Endothelial cell of umbilical vein (primary cell): ENCODE data around the gene MARVELD1. TPM values are rescaled to one million over a fixed set of nuclear protein-coding genes. Genes with fewer than 3 reads are reported as not detected.
A peak's percentile ranks its signal among the peaks of the same experiment; 100 is the strongest.

Experiments used
- BruUV-seq: library from RNA; stranded (reverse); fragments of 400-500 nt; replicated peaks from 2 replicates; lab custom pipeline; 2021; lab: Mats Ljungman, UMichigan
- CTCF ChIA-PET: fragments of 300-600, 350-600 bp; sonication (Branson Sonifier 250); formaldehyde crosslinking; loops from one replicate; lab custom pipeline; 2021; ENCODE audit warnings: antibody characterized with exemption, inconsistent platforms; lab: Charles Lee
- POLR2A ChIA-PET: fragments of 300-600, 350-600 bp; sonication (Branson Sonifier 250); formaldehyde crosslinking; loops from one replicate; lab custom pipeline; 2021; ENCODE audit warnings: antibody characterized with exemption, inconsistent platforms; lab: Charles Lee
- DNase-seq: peaks from one replicate; pipeline ENCODE4 v3.0.0-alpha.2; 2011; ENCODE audit warnings: low read depth, low spot score
- FAIRE-seq: peaks from 2 replicates; lab custom pipeline; 2011; peaks lifted over from hg19 to GRCh38; lab: Jason Lieb, UNC
- H2AFZ ChIP-seq: 2 replicates; pipeline ENCODE4 v1.6.0; 2012; ENCODE audit warnings: low read depth, low read length, control low read depth, inconsistent platforms
- H3K27ac ChIP-seq: 2 replicates; pipeline ENCODE4 v1.5.1; 2011; ENCODE audit warnings: low read depth, mild to moderate bottlenecking, control low read depth, low read length, moderate library complexity; ENCODE audit not compliant: insufficient read depth
- H3K27me3 ChIP-seq, 2 experiments: 2 replicates each; pipeline versions ENCODE4 v1.6.0 to v1.6.1; 2011; ENCODE audit warnings: low read length in 2 of 2, mixed read lengths in 1 of 2; ENCODE audit not compliant: control insufficient read depth in 2 of 2, insufficient read depth in 2 of 2
- H3K36me3 ChIP-seq, 2 experiments: 2 replicates in 1 of 2; 3 replicates in 1 of 2; pipeline ENCODE4 v1.5.1; 2011; ENCODE audit warnings: low read length in 2 of 2, mild to moderate bottlenecking in 1 of 2, moderate library complexity in 1 of 2; ENCODE audit not compliant: control insufficient read depth in 2 of 2, insufficient read depth in 2 of 2; ENCODE audit errors: extremely low read depth in 1 of 2
- H3K4me1 ChIP-seq: 3 replicates; pipeline ENCODE4 v1.5.1; 2011; ENCODE audit warnings: mild to moderate bottlenecking, low read length; ENCODE audit not compliant: control insufficient read depth, insufficient read depth; ENCODE audit errors: extremely low read depth
- H3K4me2 ChIP-seq: 2 replicates; pipeline ENCODE4 v1.6.1; 2011; ENCODE audit warnings: low read length, control low read depth, mixed read lengths; ENCODE audit not compliant: insufficient read depth
- H3K4me3 ChIP-seq, 3 experiments: fragments of 200-600 bp in 1 of 3; sonication (generic), shearing (Covaris generic) in 1 of 3; replicated peaks in 1 of 3; 2 replicates each; pipeline ENCODE4 v1.5.1; 2011 to 2016; ENCODE audit warnings: control low read depth in 3 of 3, low read length in 3 of 3, mild to moderate bottlenecking in 2 of 3, inconsistent platforms in 1 of 3, low read depth in 1 of 3, moderate library complexity in 1 of 3; ENCODE audit not compliant: insufficient read depth in 1 of 3
- H3K79me2 ChIP-seq: 2 replicates; pipeline ENCODE4 v1.6.0; 2012; ENCODE audit warnings: low read length, inconsistent platforms; ENCODE audit not compliant: control insufficient read depth, insufficient read depth
- H3K9ac ChIP-seq: replicated peaks from 2 replicates; pipeline ENCODE3; 2011; ENCODE audit warnings: low read length, control low read depth; ENCODE audit not compliant: insufficient read depth; ENCODE audit errors: extremely low read depth
- H3K9me1 ChIP-seq: replicated peaks from 3 replicates; pipeline ENCODE4 v1.6.0; 2011; ENCODE audit warnings: mild to moderate bottlenecking, low read length; ENCODE audit not compliant: control insufficient read depth, insufficient read depth; ENCODE audit errors: extremely low read depth
- H3K9me3 ChIP-seq: replicated peaks from 2 replicates; pipeline ENCODE4 v1.5.1; 2012; ENCODE audit warnings: low read length, inconsistent platforms; ENCODE audit not compliant: control insufficient read depth, insufficient read depth
- H4K20me1 ChIP-seq: replicated peaks from 2 replicates; pipeline ENCODE3; 2011; ENCODE audit warnings: mild to moderate bottlenecking, low read length; ENCODE audit not compliant: control insufficient read depth, insufficient read depth; ENCODE audit errors: extremely low read depth
- EZH2 ChIP-seq: IDR thresholded peaks from 2 replicates; pipeline ENCODE4 v1.6.1; 2012; ENCODE audit warnings: borderline replicate concordance, low read depth, mild to moderate bottlenecking, moderate library complexity, low read length, inconsistent platforms; ENCODE audit not compliant: severe bottlenecking
- FOS ChIP-seq: IDR thresholded peaks from 2 replicates; pipeline ENCODE4 v1.6.1; 2011; ENCODE audit warnings: mild to moderate bottlenecking, low read length, moderate library complexity, borderline replicate concordance; ENCODE audit not compliant: insufficient read depth
- GATA2 ChIP-seq: IDR thresholded peaks from 2 replicates; pipeline ENCODE4 v1.7.0; 2011; ENCODE audit warnings: low read depth, mild to moderate bottlenecking, moderate library complexity, mixed read lengths, low read length; ENCODE audit not compliant: insufficient read length, insufficient read depth
- JUN ChIP-seq: IDR thresholded peaks from 2 replicates; pipeline ENCODE4 v1.6.1; 2011; ENCODE audit warnings: borderline replicate concordance, low read depth; ENCODE audit not compliant: insufficient read length, insufficient read depth
- MAX ChIP-seq: IDR thresholded peaks from 2 replicates; pipeline ENCODE4 v1.6.1; 2011; ENCODE audit not compliant: insufficient read depth, insufficient read length
- MYC ChIP-seq: IDR thresholded peaks from one replicate; pipeline ENCODE4 v1.6.1; 2011; ENCODE audit warnings: mild to moderate bottlenecking, low read depth, low read length
- POLR2A ChIP-seq: IDR thresholded peaks from 2 replicates; pipeline ENCODE4 v1.6.1; 2012; ENCODE audit warnings: low read depth, mild to moderate bottlenecking, control low read depth, low read length
- POLR2AphosphoS5 ChIP-seq: IDR thresholded peaks from 2 replicates; pipeline ENCODE4 v1.6.1; 2012; ENCODE audit warnings: low read depth, mild to moderate bottlenecking, control low read depth, low read length, moderate library complexity; ENCODE audit not compliant: insufficient read depth
- dilution Hi-C: fragments of 300-500 bp; cut with MboI; formaldehyde crosslinking; loops from one replicate; pipeline ENCODE4 v1.15.0; 2019; ENCODE audit warnings: low sequenced_read_pairs; ENCODE audit not compliant: extremely low pct_ligation_motif_present
- intact Hi-C: fragments of 100-400 bp; cut with micrococcal nuclease; formaldehyde crosslinking; loops from one replicate; pipeline ENCODE4 v1.10.0; 2022
- polyA plus RNA-seq, 4 experiments: library from polyadenylated mRNA; depleted of rRNA in 3 of 4; stranded (reverse) in 3 of 4; unstranded in 1 of 4; fragments of >200 nt; gene quantifications; 2 replicates each; pipeline versions ENCODE4 v1.2.1 to v1.2.3, GENCODE V29; 2011 to 2012; ENCODE audit warnings: missing spikeins in 1 of 4
- total RNA-seq: library from RNA; stranded (reverse); gene quantifications from 2 replicates; pipeline ENCODE4 v1.2.3, GENCODE V29; 2021
- TF ChIP-seq, protein P1 (sequence below), 2 donors: IDR thresholded peaks; 1 replicate in 1 of 2; 2 replicates in 1 of 2; pipeline ENCODE4 v1.5.1; 2011; ENCODE audit warnings: low read length in 2 of 2, mild to moderate bottlenecking in 2 of 2, moderate library complexity in 2 of 2, control low read depth in 1 of 2, inconsistent platforms in 1 of 2, low read depth in 1 of 2; ENCODE audit not compliant: insufficient read depth in 1 of 2; ENCODE audit errors: extremely low read depth in 1 of 2

MARVELD1 gene
- total and polyA plus RNA-seq, 2 donors (not counting 3 experiments of a cell fraction or from before 2014, with no cell fraction given) = 67.3 to 78.3 TPM

DNA sequence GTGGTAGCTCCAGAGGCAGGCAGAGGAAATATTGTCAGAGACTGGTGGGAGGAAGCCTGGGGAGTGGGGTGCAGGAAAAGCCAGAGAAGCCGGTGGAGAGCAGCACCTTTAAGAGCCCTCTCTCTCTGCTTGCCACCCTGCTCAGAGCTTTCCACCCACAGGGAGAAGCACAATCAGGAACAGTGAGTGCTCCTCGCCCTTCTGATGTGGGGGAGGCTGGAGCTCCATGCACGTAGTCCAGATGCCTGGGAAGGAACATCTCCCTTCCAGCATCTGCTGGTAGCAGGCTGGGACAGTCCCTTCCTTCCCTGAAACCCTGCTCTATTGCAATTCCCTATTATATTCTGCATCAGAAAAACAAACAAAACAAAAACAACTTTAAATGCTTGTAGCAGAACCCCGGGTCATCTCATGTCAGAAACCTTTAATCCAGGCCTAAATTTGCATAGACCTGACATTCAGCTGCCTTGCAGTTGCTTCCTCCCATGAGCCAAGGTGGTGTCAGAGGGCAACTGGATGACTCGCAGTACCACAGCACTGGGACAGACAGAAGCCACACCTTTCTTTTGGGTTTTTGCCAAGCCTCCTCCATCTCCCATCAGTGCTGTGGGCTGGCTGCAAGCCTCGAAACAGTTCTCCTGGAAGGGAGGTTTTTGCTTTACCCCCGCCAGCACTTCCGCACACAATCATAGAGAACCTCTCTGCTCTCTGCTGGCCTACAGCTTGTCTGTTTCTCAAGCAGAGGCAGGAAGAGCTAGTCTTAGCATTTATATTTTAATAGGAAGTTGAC is 39.6 kb upstream of the MARVELD1 start:
- DNase-seq = no peak
- ChIA-PET CTCF (interaction anchor here (0.5 to 6.1 kb wide), 3 partner anchors 10 to 35 kb away, joined by 3 to 69 read pairs (median 3); no protein-coding TSS in a partner anchor), POLR2A (interaction anchor here (0.5 kb wide), 1 partner anchor 34 kb away, joined by 3 read pairs; no protein-coding TSS in a partner anchor)
- Histone ChIP-seq H3K4me3 (no peak overlapping the region), H3K79me2 (no peaks in the 10 kb centered on the region), H3K36me3 (peaks cover 3 to 35% of the 10 kb centered on the region in 2 experiments), H3K27me3 (no peaks in the 10 kb centered on the region), H3K4me1 (peaks cover 3% of the 10 kb centered on the region), H3K27ac (no peak overlapping the region), H3K4me2 (no peak overlapping the region), H3K9ac (no peak overlapping the region), H3K9me3 (no peaks in the 10 kb centered on the region), H2AFZ (no peak overlapping the region), H4K20me1 (no peaks in the 10 kb centered on the region), H3K9me1 (no peaks in the 10 kb centered on the region)
- BruUV-seq = no TSS peak
- no peak for FAIRE-seq
- dilution Hi-C loops (no loop called here), intact Hi-C loops (no loop called here)
- peak; percentile 36 for TF ChIP-seq FOS
- TF ChIP-seq, protein P1, sequence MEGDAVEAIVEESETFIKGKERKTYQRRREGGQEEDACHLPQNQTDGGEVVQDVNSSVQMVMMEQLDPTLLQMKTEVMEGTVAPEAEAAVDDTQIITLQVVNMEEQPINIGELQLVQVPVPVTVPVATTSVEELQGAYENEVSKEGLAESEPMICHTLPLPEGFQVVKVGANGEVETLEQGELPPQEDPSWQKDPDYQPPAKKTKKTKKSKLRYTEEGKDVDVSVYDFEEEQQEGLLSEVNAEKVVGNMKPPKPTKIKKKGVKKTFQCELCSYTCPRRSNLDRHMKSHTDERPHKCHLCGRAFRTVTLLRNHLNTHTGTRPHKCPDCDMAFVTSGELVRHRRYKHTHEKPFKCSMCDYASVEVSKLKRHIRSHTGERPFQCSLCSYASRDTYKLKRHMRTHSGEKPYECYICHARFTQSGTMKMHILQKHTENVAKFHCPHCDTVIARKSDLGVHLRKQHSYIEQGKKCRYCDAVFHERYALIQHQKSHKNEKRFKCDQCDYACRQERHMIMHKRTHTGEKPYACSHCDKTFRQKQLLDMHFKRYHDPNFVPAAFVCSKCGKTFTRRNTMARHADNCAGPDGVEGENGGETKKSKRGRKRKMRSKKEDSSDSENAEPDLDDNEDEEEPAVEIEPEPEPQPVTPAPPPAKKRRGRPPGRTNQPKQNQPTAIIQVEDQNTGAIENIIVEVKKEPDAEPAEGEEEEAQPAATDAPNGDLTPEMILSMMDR (IDR thresholded peaks at IDR 0.05; ENCODE audit: extremely low read depth in 1 of 2, insufficient read depth in 1 of 2, low read depth in 1 of 2, low read length in 2 of 2) = no peak

DNA sequence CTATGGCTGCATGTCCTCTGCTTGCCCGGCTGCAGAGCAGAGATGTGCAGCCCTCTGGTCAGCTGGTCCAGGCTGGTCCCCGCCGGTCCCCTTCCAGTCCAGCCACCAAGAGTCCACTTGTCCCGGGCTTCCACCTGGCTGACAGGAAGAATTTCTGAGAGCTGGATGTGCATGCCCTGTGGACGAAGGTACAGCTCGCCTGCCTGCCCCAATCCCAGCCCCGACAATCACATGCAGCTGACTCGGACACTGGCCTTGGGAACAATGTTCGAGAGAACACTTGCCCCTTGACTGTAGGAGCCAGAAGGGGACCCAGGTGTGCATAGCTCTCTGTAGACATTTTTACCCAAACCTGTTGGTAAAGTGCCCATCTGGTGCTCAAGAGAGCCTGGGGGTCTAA is 38.3 kb upstream of the MARVELD1 start:
- Histone ChIP-seq H3K4me2 (no peak overlapping the region), H3K9ac (no peak overlapping the region), H3K79me2 (no peaks in the 10 kb centered on the region), H3K9me3 (no peaks in the 10 kb centered on the region), H4K20me1 (no peaks in the 10 kb centered on the region), H2AFZ (no peak overlapping the region), H3K4me3 (no peak overlapping the region), H3K27me3 (no peaks in the 10 kb centered on the region), H3K9me1 (no peaks in the 10 kb centered on the region), H3K36me3 (peaks cover 3 to 33% of the 10 kb centered on the region in 2 experiments), H3K4me1 (peaks cover 3% of the 10 kb centered on the region), H3K27ac (no peak overlapping the region)
- TF ChIP-seq POLR2A (no peak), MYC (no peak), MAX (no peak), POLR2AphosphoS5 (no peak), FOS (no peak), GATA2 (no peak), EZH2 (no peak), JUN (no peak)
- TF ChIP-seq, protein P1 (IDR thresholded peaks at IDR 0.05; ENCODE audit: extremely low read depth in 1 of 2, insufficient read depth in 1 of 2, low read depth in 1 of 2, low read length in 2 of 2) = no peak
- intact Hi-C loops = no loop called here
- FAIRE-seq = no peak
- DNase-seq = no peak
- ChIA-PET CTCF (interaction anchor here (1.2 to 6.1 kb wide), 5 partner anchors 9 to 34 kb away, joined by 3 to 98 read pairs (median 7); no protein-coding TSS in a partner anchor), POLR2A (interaction anchor here (2.2 kb wide), 1 partner anchor 12 kb away, joined by 6 read pairs; the partner anchor contains the start of gene AVPI1)
- no TSS peak for BruUV-seq
- dilution Hi-C loops = no loop called here
